ENCODE measurements around the gene AGK. TPM values are rescaled to one million over a fixed set of nuclear protein-coding genes. Genes with fewer than 3 reads are reported as not detected.

The AGK gene
- total and polyA plus RNA-seq, 2 experiments from 2014 or later, result 21.9 to 37.9 TPM

GRCh38 chr7:141664450-141664849 is 113.2 kb downstream of the AGK start:
- Histone ChIP-seq H2AFZ (no peak overlapping the region), H3K9me2 (ENCODE audit: insufficient read depth) (no peaks in the 10 kb centered on the region), H3K79me2 (replicated peaks; ENCODE audit: insufficient read depth) (no peaks in the 10 kb centered on the region), H3K27ac (ENCODE audit: low read depth) (no peak overlapping the region), H3K4me3 (no peak overlapping the region), H3F3A (replicated peaks; ENCODE audit: low read depth) (no peaks in the 10 kb centered on the region), H3K4me1 (ENCODE audit: insufficient read depth) (no peaks in the 10 kb centered on the region), H3K4me2 (no peak overlapping the region), H3K36me3 (ENCODE audit: insufficient read depth) (peaks cover 21% of the 10 kb centered on the region), H4K20me1 (replicated peaks; ENCODE audit: insufficient read depth) (no peaks in the 10 kb centered on the region), H3K27me3 (ENCODE audit: insufficient read depth) (no peaks in the 10 kb centered on the region)
- no peak for TF ChIP-seq NANOG (IDR thresholded peaks at IDR 0.05; ENCODE audit: borderline replicate concordance)
- peaks cover 7% of the 10 kb centered on the region for H3K27me3 Mint-ChIP-seq (ENCODE audit: insufficient read depth, low read depth, poor library complexity)
- no peak overlapping the region for H3K4me3 Mint-ChIP-seq
- peaks cover 37% of the 10 kb centered on the region for H3K36me3 Mint-ChIP-seq (ENCODE audit: low read depth)
- no peak for DNase-seq (ENCODE audit: low spot score)
- no peaks in the 10 kb centered on the region for H3K4me1 Mint-ChIP-seq
- no peak overlapping the region for H3K27ac Mint-ChIP-seq
- no peak for ATAC-seq
- H3K9me3 Mint-ChIP-seq, result no peaks in the 10 kb centered on the region

DNA sequence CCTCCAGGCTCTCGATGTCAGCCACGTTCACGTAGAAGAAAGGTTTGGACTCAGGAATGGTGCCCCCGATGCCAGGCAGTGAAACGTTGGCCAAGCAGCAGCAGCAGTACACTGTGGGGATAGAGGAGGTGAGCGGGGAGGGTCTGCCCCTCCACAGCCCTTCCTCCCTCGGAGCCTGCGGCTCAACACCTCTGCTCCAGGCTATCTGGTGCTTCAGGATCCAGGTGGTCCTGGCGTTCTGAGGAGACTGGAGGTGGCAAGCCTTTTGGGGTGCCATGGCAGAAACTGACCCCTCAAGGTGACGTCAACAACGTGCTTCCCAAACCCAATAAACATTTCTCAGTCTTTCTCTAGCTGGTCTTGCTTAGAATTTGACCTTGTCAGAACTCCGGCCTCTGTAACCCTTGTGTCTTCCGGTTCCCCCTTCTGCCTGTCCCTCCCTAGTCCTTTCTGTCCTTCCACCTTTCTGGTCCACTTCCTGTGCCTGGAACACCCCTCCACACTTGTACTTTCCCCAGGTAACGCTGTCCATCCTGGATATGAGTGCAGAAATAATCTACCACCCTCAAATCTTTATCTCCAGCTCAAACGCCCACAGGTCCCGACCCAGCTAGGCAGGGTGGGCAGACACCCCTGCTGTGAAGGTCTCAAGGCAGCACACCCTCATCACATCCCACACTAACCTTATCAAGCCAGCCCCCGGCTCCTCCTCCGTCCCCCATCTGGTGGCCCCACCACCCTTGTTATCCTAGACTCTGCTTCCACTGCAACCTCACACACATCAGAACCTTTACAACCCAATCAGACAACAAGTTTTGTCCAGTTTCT is 114.2 kb downstream of the AGK start:
- ATAC-seq, result no peak
- peaks cover 7% of the 10 kb centered on the region for H3K27me3 Mint-ChIP-seq (ENCODE audit: insufficient read depth, low read depth, poor library complexity)
- H3K36me3 Mint-ChIP-seq (ENCODE audit: low read depth), result peaks cover 39% of the 10 kb centered on the region
- no peaks in the 10 kb centered on the region for H3K4me1 Mint-ChIP-seq
- Histone ChIP-seq H3K4me1 (ENCODE audit: insufficient read depth) (no peaks in the 10 kb centered on the region), H2AFZ (no peak overlapping the region), H3K36me3 (ENCODE audit: insufficient read depth) (peaks cover 24% of the 10 kb centered on the region), H3K27me3 (ENCODE audit: insufficient read depth) (no peaks in the 10 kb centered on the region), H3K4me2 (no peak overlapping the region), H3F3A (replicated peaks; ENCODE audit: low read depth) (no peaks in the 10 kb centered on the region), H3K27ac (ENCODE audit: low read depth) (no peak overlapping the region), H4K20me1 (replicated peaks; ENCODE audit: insufficient read depth) (no peaks in the 10 kb centered on the region), H3K79me2 (replicated peaks; ENCODE audit: insufficient read depth) (no peaks in the 10 kb centered on the region), H3K4me3 (no peak overlapping the region), H3K9me2 (ENCODE audit: insufficient read depth) (no peaks in the 10 kb centered on the region)
- H3K27ac Mint-ChIP-seq, result no peak overlapping the region
- DNase-seq (ENCODE audit: low spot score), result no peak
- H3K9me3 Mint-ChIP-seq, result no peaks in the 10 kb centered on the region
- no peak overlapping the region for H3K4me3 Mint-ChIP-seq
- TF ChIP-seq, protein P1, sequence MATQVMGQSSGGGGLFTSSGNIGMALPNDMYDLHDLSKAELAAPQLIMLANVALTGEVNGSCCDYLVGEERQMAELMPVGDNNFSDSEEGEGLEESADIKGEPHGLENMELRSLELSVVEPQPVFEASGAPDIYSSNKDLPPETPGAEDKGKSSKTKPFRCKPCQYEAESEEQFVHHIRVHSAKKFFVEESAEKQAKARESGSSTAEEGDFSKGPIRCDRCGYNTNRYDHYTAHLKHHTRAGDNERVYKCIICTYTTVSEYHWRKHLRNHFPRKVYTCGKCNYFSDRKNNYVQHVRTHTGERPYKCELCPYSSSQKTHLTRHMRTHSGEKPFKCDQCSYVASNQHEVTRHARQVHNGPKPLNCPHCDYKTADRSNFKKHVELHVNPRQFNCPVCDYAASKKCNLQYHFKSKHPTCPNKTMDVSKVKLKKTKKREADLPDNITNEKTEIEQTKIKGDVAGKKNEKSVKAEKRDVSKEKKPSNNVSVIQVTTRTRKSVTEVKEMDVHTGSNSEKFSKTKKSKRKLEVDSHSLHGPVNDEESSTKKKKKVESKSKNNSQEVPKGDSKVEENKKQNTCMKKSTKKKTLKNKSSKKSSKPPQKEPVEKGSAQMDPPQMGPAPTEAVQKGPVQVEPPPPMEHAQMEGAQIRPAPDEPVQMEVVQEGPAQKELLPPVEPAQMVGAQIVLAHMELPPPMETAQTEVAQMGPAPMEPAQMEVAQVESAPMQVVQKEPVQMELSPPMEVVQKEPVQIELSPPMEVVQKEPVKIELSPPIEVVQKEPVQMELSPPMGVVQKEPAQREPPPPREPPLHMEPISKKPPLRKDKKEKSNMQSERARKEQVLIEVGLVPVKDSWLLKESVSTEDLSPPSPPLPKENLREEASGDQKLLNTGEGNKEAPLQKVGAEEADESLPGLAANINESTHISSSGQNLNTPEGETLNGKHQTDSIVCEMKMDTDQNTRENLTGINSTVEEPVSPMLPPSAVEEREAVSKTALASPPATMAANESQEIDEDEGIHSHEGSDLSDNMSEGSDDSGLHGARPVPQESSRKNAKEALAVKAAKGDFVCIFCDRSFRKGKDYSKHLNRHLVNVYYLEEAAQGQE (IDR thresholded peaks at IDR 0.05; ENCODE audit: unreplicated experiment), result no peak
- TF ChIP-seq ZNF331 (CRISPR knock-in tag; IDR thresholded peaks at IDR 0.05; ENCODE audit: low read depth) (no peak), JUNB (IDR thresholded peaks at IDR 0.05; ENCODE audit: unreplicated experiment) (no peak), NANOG (IDR thresholded peaks at IDR 0.05; ENCODE audit: borderline replicate concordance) (no peak), EZH2 (IDR thresholded peaks at IDR 0.05; ENCODE audit: low read depth, unreplicated experiment) (no peak), ZNF114 (CRISPR knock-in tag; IDR thresholded peaks at IDR 0.05) (no peak), STAT1 (IDR thresholded peaks at IDR 0.05; ENCODE audit: unreplicated experiment) (no peak), CREB1 (CRISPR knock-in tag; IDR thresholded peaks at IDR 0.05; ENCODE audit: low read depth) (no peak), POLR2AphosphoS5 (IDR thresholded peaks at IDR 0.05; ENCODE audit: low read depth) (no peak), CTCF (conservative IDR thresholded peaks at IDR 0.05; ENCODE audit: low read depth in 2 of 2) (no peak), EZH2phosphoT487 (IDR thresholded peaks at IDR 0.05; ENCODE audit: unreplicated experiment) (no peak)
- TF ChIP-seq, protein P2, sequence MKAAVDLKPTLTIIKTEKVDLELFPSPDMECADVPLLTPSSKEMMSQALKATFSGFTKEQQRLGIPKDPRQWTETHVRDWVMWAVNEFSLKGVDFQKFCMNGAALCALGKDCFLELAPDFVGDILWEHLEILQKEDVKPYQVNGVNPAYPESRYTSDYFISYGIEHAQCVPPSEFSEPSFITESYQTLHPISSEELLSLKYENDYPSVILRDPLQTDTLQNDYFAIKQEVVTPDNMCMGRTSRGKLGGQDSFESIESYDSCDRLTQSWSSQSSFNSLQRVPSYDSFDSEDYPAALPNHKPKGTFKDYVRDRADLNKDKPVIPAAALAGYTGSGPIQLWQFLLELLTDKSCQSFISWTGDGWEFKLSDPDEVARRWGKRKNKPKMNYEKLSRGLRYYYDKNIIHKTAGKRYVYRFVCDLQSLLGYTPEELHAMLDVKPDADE (IDR thresholded peaks at IDR 0.05), result no peak
